ENCODE data around the gene TMCC1. TPM values are rescaled to one million over a fixed set of nuclear protein-coding genes. Genes with fewer than 3 reads are reported as not detected.

TMCC1 gene
- polyA plus RNA-seq, 1 experiment = 14.4 TPM

- POLR2A ChIA-PET = no interaction called here
- Histone ChIP-seq H3K4me3 (ENCODE audit: low read depth, low read length) (no peak overlapping the region), H3K36me3 (ENCODE audit: control insufficient read depth, insufficient read depth, low read length) (no peaks in the 10 kb centered on the region), H3K27me3 (ENCODE audit: control insufficient read depth, insufficient read depth, low read length) (no peaks in the 10 kb centered on the region)
- CTCF ChIA-PET = interaction anchor here (1.6 kb wide), 1 partner anchor 56 kb away, joined by 3 read pairs; no protein-coding TSS in a partner anchor
- no peak for TF ChIP-seq CTCF (IDR thresholded peaks at IDR 0.05; ENCODE audit: insufficient read depth, low read depth, low read length)
- no peak for DNase-seq (ENCODE audit: low read depth)
Observed at GRCh38 chr3:129769616-129770015, 123.9 kb downstream of the TMCC1 start.

- TF ChIP-seq CTCF (IDR thresholded peaks at IDR 0.05; ENCODE audit: insufficient read depth, low read depth, low read length) = no peak
- DNase-seq (ENCODE audit: low read depth) = no peak
- ChIA-PET CTCF (interaction anchor here (1.6 kb wide), 1 partner anchor 57 kb away, joined by 3 read pairs; no protein-coding TSS in a partner anchor), POLR2A (no interaction called here)
- Histone ChIP-seq H3K27me3 (ENCODE audit: control insufficient read depth, insufficient read depth, low read length) (no peaks in the 10 kb centered on the region), H3K4me3 (ENCODE audit: low read depth, low read length) (no peak overlapping the region), H3K36me3 (ENCODE audit: control insufficient read depth, insufficient read depth, low read length) (no peaks in the 10 kb centered on the region)
Observed at GRCh38 chr3:129768728-129769127, 124.8 kb downstream of the TMCC1 start.

- Histone ChIP-seq H3K36me3 (ENCODE audit: control insufficient read depth, insufficient read depth, low read length) (no peaks in the 10 kb centered on the region), H3K4me3 (ENCODE audit: low read depth, low read length) (no peak overlapping the region), H3K27me3 (ENCODE audit: control insufficient read depth, insufficient read depth, low read length) (no peaks in the 10 kb centered on the region)
- POLR2A ChIA-PET = no interaction called here
- DNase-seq (ENCODE audit: low read depth) = no peak
- TF ChIP-seq CTCF (IDR thresholded peaks at IDR 0.05; ENCODE audit: insufficient read depth, low read depth, low read length) = no peak
- CTCF ChIA-PET = no interaction called here
Observed at GRCh38 chr3:129766135-129766534, 127.4 kb downstream of the TMCC1 start.

- ChIA-PET CTCF (no interaction called here), POLR2A (no interaction called here)
- Histone ChIP-seq H3K4me3 (ENCODE audit: low read depth, low read length) (no peak overlapping the region), H3K27me3 (ENCODE audit: control insufficient read depth, insufficient read depth, low read length) (no peaks in the 10 kb centered on the region), H3K36me3 (ENCODE audit: control insufficient read depth, insufficient read depth, low read length) (no peaks in the 10 kb centered on the region)
- no peak for DNase-seq (ENCODE audit: low read depth)
- TF ChIP-seq CTCF (IDR thresholded peaks at IDR 0.05; ENCODE audit: insufficient read depth, low read depth, low read length) = no peak
Observed at GRCh38 chr3:129764090-129764489, 129.4 kb downstream of the TMCC1 start.

GRCh38 chr3:129758785-129759320 is 134.7 kb downstream of the TMCC1 start:
- no peak overlapping the region for H3K4me3 ChIP-seq (ENCODE audit: low read depth, low read length)
- CTCF ChIA-PET = no interaction called here
- TF ChIP-seq CTCF (IDR thresholded peaks at IDR 0.05; ENCODE audit: insufficient read depth, low read depth, low read length) = no peak
- DNase-seq (ENCODE audit: low read depth) = no peak
- no peaks in the 10 kb centered on the region for H3K27me3 ChIP-seq (ENCODE audit: control insufficient read depth, insufficient read depth, low read length)
- H3K36me3 ChIP-seq (ENCODE audit: control insufficient read depth, insufficient read depth, low read length) = no peaks in the 10 kb centered on the region
- POLR2A ChIA-PET = no interaction called here
